GM12892 (cell line): ENCODE data around the gene RBSN.

ENCODE experiments used
- POLR2A ChIP-seq: IDR thresholded peaks from 2 replicates; pipeline ENCODE4 v1.6.1; 2011; ENCODE audit warnings: low read depth, low read length, control low read depth
- TAF1 ChIP-seq: IDR thresholded peaks from 2 replicates; pipeline ENCODE4 v1.6.1; 2011; ENCODE audit warnings: low read depth, mild to moderate bottlenecking, control low read depth, low read length, borderline replicate concordance

GRCh38 chr3:15032650-15033049, 66.3 kb downstream of the RBSN start:
- TF ChIP-seq TAF1 (no peak), POLR2A (no peak)
